ENCODE results near the gene MIXL1.

The MIXL1 gene

GRCh38 chr1:226181996-226182714 is 41.3 kb upstream of the MIXL1 start (continued):
- TF ChIP-seq TSHZ1 (tag by site-specific recombination; IDR thresholded peaks at IDR 0.05; ENCODE audit: borderline replicate concordance) = no peak
- TF ChIP-seq ZNF37A (tag by site-specific recombination; IDR thresholded peaks at IDR 0.05) = no peak
- TF ChIP-seq ELK4 (IDR thresholded peaks at IDR 0.05; ENCODE audit: borderline replicate concordance, low read depth, low read length) = no peak
- no peak for TF ChIP-seq ZNF23 (tag by site-specific recombination; IDR thresholded peaks at IDR 0.05; ENCODE audit: borderline replicate concordance)
- no peak for TF ChIP-seq ZNF112 (tag by site-specific recombination; IDR thresholded peaks at IDR 0.05)
- TF ChIP-seq ZNF514 (tag by site-specific recombination; IDR thresholded peaks at IDR 0.05) = no peak
- no peak for TF ChIP-seq HOXC10 (CRISPR knock-in tag; IDR thresholded peaks at IDR 0.05)
- TF ChIP-seq ZNF423 (tag by site-specific recombination; IDR thresholded peaks at IDR 0.05) = no peak
- TF ChIP-seq ZBTB49 (tag by site-specific recombination; IDR thresholded peaks at IDR 0.05; ENCODE audit: low read depth) = no peak
- TF ChIP-seq ZNF473 (tag by site-specific recombination; IDR thresholded peaks at IDR 0.05) = no peak
- TF ChIP-seq CTCF (tag by site-specific recombination; IDR thresholded peaks at IDR 0.05) = peak; percentile 85
- peak; percentile 53 for TF ChIP-seq SP7 (tag by site-specific recombination; IDR thresholded peaks at IDR 0.05)
- TF ChIP-seq IKZF3 (tag by site-specific recombination; IDR thresholded peaks at IDR 0.05) = peak; percentile 37; the same call in 1 of the 2 replicates
- TF ChIP-seq ZNF610 (tag by site-specific recombination; IDR thresholded peaks at IDR 0.05; ENCODE audit: borderline replicate concordance) = 0 out of 2 replicates have a peak, but pooled peaks have one; percentile 16
- peak; percentile 81 for TF ChIP-seq ZNF692 (tag by site-specific recombination; IDR thresholded peaks at IDR 0.05)
- TF ChIP-seq ZBTB44 (tag by site-specific recombination; IDR thresholded peaks at IDR 0.05) = peak; percentile 33; the same call in 1 of the 2 replicates
- no peak for TF ChIP-seq PRDM4 (tag by site-specific recombination; IDR thresholded peaks at IDR 0.05)
- TF ChIP-seq ZNF354C (tag by site-specific recombination; IDR thresholded peaks at IDR 0.05; ENCODE audit: borderline replicate concordance, low read depth) = no peak
- no peak for TF ChIP-seq ZNF18 (tag by site-specific recombination; IDR thresholded peaks at IDR 0.05)
- TF ChIP-seq YY2 (tag by site-specific recombination; IDR thresholded peaks at IDR 0.05) = no peak
